A549 treated with AZD2906 at 1 μM for 4 hours (cell line): ENCODE data around the gene REL. TPM values are rescaled to one million over a fixed set of nuclear protein-coding genes. Genes with fewer than 3 reads are reported as not detected.

ENCODE experiments used
- total RNA-seq: library from RNA; stranded (reverse); fragments of 200-300 nt; extraction: Qiagen RNA extraction; gene quantifications from 5 replicates; pipeline ENCODE4 v1.2.3, GENCODE V29; 2022

The REL gene
- total RNA-seq = 1.7 to 2.7 TPM (median 2.4 TPM) in 5 replicates

GRCh38 chr2:60881047-60881932 lies at the start of gene REL:
Gene REL, plus strand, starts transcription at chr2:60881574. Its CDS starts 267 bp downstream, at chr2:60881841.

Other genes with a start within 250 kb of the REL start
- gene PAPOLG, start 125.3 kb upstream of the REL start, total RNA-seq = 6.8 to 10.6 TPM (median 8.7 TPM) in 5 replicates
- 13.0 to 15.4 TPM (median 14.8 TPM) in 5 replicates for gene PEX13, start 136.1 kb downstream of the REL start, total RNA-seq
- 2.0 to 3.7 TPM (median 2.5 TPM) in 5 replicates for gene PUS10, start 136.7 kb downstream of the REL start, total RNA-seq
- 10.9 to 14.9 TPM (median 12.2 TPM) in 5 replicates for gene SANBR, start 184.3 kb downstream of the REL start, total RNA-seq